ENCODE measurements around the gene CADPS2.

- TF ChIP-seq CTCF (IDR thresholded peaks at IDR 0.05; ENCODE audit: extremely low read depth in 1 of 2, insufficient read depth in 1 of 2, low read depth in 1 of 2, low read length in 2 of 2): no peak
- TF ChIP-seq POLR2A (IDR thresholded peaks at IDR 0.05; ENCODE audit: low read depth, low read length): no peak
- TF ChIP-seq MYC (IDR thresholded peaks at IDR 0.05; ENCODE audit: low read depth, low read length): no peak
- TF ChIP-seq POLR2AphosphoS5 (IDR thresholded peaks at IDR 0.05; ENCODE audit: insufficient read depth, low read depth, low read length): no peak
- TF ChIP-seq EZH2 (IDR thresholded peaks at IDR 0.05; ENCODE audit: borderline replicate concordance, low read depth, low read length, severe bottlenecking): no peak
- TF ChIP-seq MAX (IDR thresholded peaks at IDR 0.05; ENCODE audit: insufficient read depth, insufficient read length): no peak
Observed at GRCh38 chr7:122884186-122884585, 2.1 kb downstream of the CADPS2 start.
